Trophoblast cell (in vitro differentiated cells and primary cell): Measurements from ENCODE around the gene ITGAE.

ENCODE experiments used
- DNase-seq, 2 donors: peaks; one replicate each; pipeline ENCODE4 v3.0.0-alpha.2; 2016
- H2AFZ ChIP-seq: 2 replicates; pipeline ENCODE4 v1.6.1; 2013; ENCODE audit warnings: low read length, moderate library complexity, mild to moderate bottlenecking; ENCODE audit not compliant: insufficient read depth, poor library complexity
- H2AK5ac ChIP-seq: 2 replicates; pipeline ENCODE4 v1.6.1; 2013; ENCODE audit warnings: mild to moderate bottlenecking, low read length
- H2BK120ac ChIP-seq: 2 replicates; pipeline ENCODE4 v1.6.1; 2013; ENCODE audit warnings: low read length, mild to moderate bottlenecking, moderate library complexity; ENCODE audit not compliant: insufficient read depth, poor library complexity
- H2BK12ac ChIP-seq: 2 replicates; pipeline ENCODE4 v1.6.1; 2013; ENCODE audit warnings: mild to moderate bottlenecking, low read length, moderate library complexity
- H2BK5ac ChIP-seq: 2 replicates; pipeline ENCODE4 v1.6.1; 2013; ENCODE audit warnings: low read length, low read depth, moderate library complexity, mild to moderate bottlenecking; ENCODE audit not compliant: poor library complexity
- H3K14ac ChIP-seq: 2 replicates; pipeline ENCODE4 v1.6.1; 2013; ENCODE audit warnings: mild to moderate bottlenecking, low read length
- H3K18ac ChIP-seq: 2 replicates; pipeline ENCODE4 v1.6.1; 2013; ENCODE audit warnings: mild to moderate bottlenecking, low read length
- H3K23ac ChIP-seq: 2 replicates; pipeline ENCODE4 v1.6.1; 2013; ENCODE audit warnings: low read length
- H3K27ac ChIP-seq: 2 replicates; pipeline ENCODE4 v1.5.1; 2013; ENCODE audit warnings: low read depth, mild to moderate bottlenecking, inconsistent platforms, low read length, moderate library complexity
- H3K27me3 ChIP-seq: 2 replicates; pipeline ENCODE4 v1.6.1; 2013; ENCODE audit warnings: inconsistent platforms, mild to moderate bottlenecking, low read length, moderate library complexity; ENCODE audit not compliant: insufficient read depth
- H3K36me3 ChIP-seq, 2 experiments: 1 replicate in 1 of 2; 2 replicates in 1 of 2; pipeline ENCODE4 v1.6.1; 2013; ENCODE audit warnings: low read length in 2 of 2, mild to moderate bottlenecking in 2 of 2, moderate library complexity in 1 of 2; ENCODE audit not compliant: insufficient read depth in 2 of 2, control insufficient read depth in 1 of 2
- H3K4ac ChIP-seq: 2 replicates; pipeline ENCODE4 v1.6.1; 2013; ENCODE audit warnings: low read depth, mild to moderate bottlenecking, low read length, moderate library complexity
- H3K4me1 ChIP-seq, 2 experiments: 1 replicate in 1 of 2; 2 replicates in 1 of 2; pipeline ENCODE4 v1.6.1; 2013; ENCODE audit warnings: low read length in 2 of 2, mild to moderate bottlenecking in 2 of 2, moderate library complexity in 1 of 2; ENCODE audit not compliant: insufficient read depth in 2 of 2, control insufficient read depth in 1 of 2
- H3K4me2 ChIP-seq: 2 replicates; pipeline ENCODE4 v1.6.1; 2013; ENCODE audit warnings: inconsistent platforms, mild to moderate bottlenecking, low read length, moderate library complexity
- H3K4me3 ChIP-seq: 2 replicates; pipeline ENCODE4 v1.5.1; 2013; ENCODE audit warnings: mild to moderate bottlenecking, low read depth, low read length, inconsistent platforms
- H3K79me1 ChIP-seq: one replicate; pipeline ENCODE4 v1.6.1; 2013; ENCODE audit warnings: low read length
- H3K79me2 ChIP-seq: 2 replicates; pipeline ENCODE4 v1.6.1; 2013; ENCODE audit warnings: low read length, mild to moderate bottlenecking; ENCODE audit not compliant: control insufficient read depth, insufficient read depth, poor library complexity
- H3K9ac ChIP-seq: 2 replicates; pipeline ENCODE4 v1.6.1; 2013; ENCODE audit warnings: mild to moderate bottlenecking, low read length
- H3K9me3 ChIP-seq: 2 replicates; pipeline ENCODE4 v1.6.1; 2013; ENCODE audit warnings: low read depth, mild to moderate bottlenecking, control low read depth, inconsistent platforms, low read length; ENCODE audit not compliant: insufficient read depth
- H4K12ac ChIP-seq: 2 replicates; pipeline ENCODE4 v1.6.1; 2013; ENCODE audit warnings: low read depth, mild to moderate bottlenecking, low read length, moderate library complexity
- H4K8ac ChIP-seq: 2 replicates; pipeline ENCODE4 v1.6.1; 2013; ENCODE audit warnings: low read depth, mild to moderate bottlenecking, low read length, moderate library complexity
- H4K91ac ChIP-seq: one replicate; pipeline ENCODE4 v1.6.1; 2013; ENCODE audit warnings: low read depth, mild to moderate bottlenecking, low read length, moderate library complexity
- WGBS: extraction: QIAGEN DNeasy Blood & Tissue Kit; methylation state at CpG from one replicate; pipeline ENCODE4 v1.1.7; 2013; ENCODE audit warnings: missing lambda C conversion rate; ENCODE audit not compliant: insufficient read length, insufficient coverage; ENCODE audit errors: extremely low coverage; 5-methylcytosine and 5-hydroxymethylcytosine counted together

The ITGAE gene

DNA sequence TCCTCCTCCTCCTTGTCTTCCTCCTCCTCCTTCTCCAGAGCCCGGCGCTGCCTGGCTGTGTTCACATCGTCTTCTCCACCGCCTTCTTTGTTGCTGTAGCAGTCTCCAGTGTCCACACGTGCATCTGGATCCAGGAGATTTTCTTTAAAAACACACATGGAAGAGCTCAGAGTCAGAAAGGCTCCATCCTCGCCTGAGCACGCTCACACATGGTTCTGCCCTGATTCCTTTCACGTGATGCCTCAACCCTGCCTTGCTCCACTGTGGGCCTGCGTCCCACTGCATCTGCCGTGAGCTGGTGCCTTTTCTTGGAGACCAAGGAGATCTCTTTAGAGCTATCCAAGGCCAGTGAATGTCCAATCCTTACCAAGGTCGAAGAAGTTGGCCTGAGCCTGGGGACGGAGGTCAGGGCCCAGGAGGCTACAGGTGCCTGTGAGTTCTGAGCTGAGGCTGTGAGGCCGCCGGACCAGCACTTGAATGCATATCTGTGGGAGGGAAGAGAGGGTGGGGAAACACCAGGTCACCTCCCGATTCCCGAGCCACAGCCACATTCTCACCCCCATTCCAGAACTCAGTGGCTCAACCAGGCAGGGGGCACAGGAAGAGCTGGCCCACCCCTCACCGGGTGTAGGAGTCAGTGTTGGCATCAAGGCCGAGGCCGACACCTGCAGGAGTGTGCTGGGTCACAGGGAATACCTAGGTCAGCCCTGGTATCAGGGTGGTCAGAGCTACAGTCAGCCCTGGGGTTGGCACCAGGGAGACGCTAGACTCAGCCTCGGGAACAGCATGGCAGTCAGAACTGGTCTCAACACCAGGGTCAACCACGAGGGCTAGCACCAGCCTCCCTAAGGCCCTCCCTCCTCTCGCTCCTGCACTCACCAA lies 39.7 kb downstream of the ITGAE start:
- H3K18ac ChIP-seq: no peak overlapping the region
- no CpG with 5 or more reads among the region's 23 CpGs for WGBS
- no peak overlapping the region for H3K4me2 ChIP-seq
- H3K4me3 ChIP-seq: no peak overlapping the region
- H2AK5ac ChIP-seq: no peak overlapping the region
- no peak overlapping the region for H3K23ac ChIP-seq
- H3K36me3 ChIP-seq: no peaks in the 10 kb centered on the region
- no peak overlapping the region for H3K4ac ChIP-seq
- H3K14ac ChIP-seq: no peak overlapping the region
- H2BK5ac ChIP-seq: no peak overlapping the region
- no peak for DNase-seq
- H2BK12ac ChIP-seq: no peak overlapping the region
- no peaks in the 10 kb centered on the region for H3K79me1 ChIP-seq
- no peaks in the 10 kb centered on the region for H3K27me3 ChIP-seq
- H3K9me3 ChIP-seq: peaks cover 6% of the 10 kb centered on the region
- no peak overlapping the region for H2BK120ac ChIP-seq
- H2AFZ ChIP-seq: no peak overlapping the region
- no peak overlapping the region for H3K9ac ChIP-seq
- H3K4me1 ChIP-seq: no peaks in the 10 kb centered on the region
- H3K79me2 ChIP-seq: no peaks in the 10 kb centered on the region
- no peak overlapping the region for H4K12ac ChIP-seq
- no peak overlapping the region for H3K27ac ChIP-seq
- no peak overlapping the region for H4K91ac ChIP-seq
- no peak overlapping the region for H4K8ac ChIP-seq

DNA sequence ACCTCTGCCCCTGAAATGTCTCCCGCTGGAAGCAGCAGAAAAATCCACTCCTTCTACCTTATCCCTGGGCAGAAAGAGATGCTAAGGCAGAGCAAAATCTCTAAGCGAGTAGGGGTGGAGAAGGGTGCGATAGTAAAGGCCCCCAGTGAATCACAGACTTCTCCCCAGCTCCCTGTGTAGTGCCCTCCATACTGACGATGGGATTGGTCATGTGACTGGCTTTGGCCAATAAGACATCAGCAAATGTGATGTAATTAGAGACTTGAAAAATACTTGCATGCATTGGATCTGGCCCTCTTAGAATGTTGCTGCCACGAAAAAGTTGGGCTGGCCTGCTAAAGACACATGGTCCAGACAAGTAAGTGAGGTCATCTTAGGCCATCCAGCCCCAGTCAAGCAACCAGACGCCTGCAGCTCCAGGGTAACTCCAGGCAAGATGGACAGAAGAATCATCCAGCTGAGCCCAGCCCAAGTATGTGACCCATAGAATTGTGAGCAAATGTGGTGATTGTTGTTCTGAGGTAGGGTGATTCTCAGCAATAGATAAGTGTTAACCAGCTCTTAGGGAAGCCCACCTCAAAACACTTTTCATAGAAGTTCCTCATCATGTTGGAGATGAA lies 41.3 kb downstream of the ITGAE start:
- WGBS: no CpG with 5 or more reads among the region's 6 CpGs
- no peak overlapping the region for H3K23ac ChIP-seq
- H4K91ac ChIP-seq: no peak overlapping the region
- H2AK5ac ChIP-seq: no peak overlapping the region
- no peaks in the 10 kb centered on the region for H3K36me3 ChIP-seq
- H3K27ac ChIP-seq: no peak overlapping the region
- peaks cover 3% of the 10 kb centered on the region for H3K79me1 ChIP-seq
- peaks cover 4 to 6% of the 10 kb centered on the region in 2 experiments for H3K4me1 ChIP-seq
- H3K79me2 ChIP-seq: peaks cover 3% of the 10 kb centered on the region
- DNase-seq: no peak
- no peak overlapping the region for H3K9ac ChIP-seq
- no peak overlapping the region for H2BK120ac ChIP-seq
- H3K18ac ChIP-seq: no peak overlapping the region
- H2AFZ ChIP-seq: no peak overlapping the region
- no peak overlapping the region for H2BK5ac ChIP-seq
- no peaks in the 10 kb centered on the region for H3K27me3 ChIP-seq
- no peak overlapping the region for H3K4me3 ChIP-seq
- H2BK12ac ChIP-seq: no peak overlapping the region
- no peak overlapping the region for H4K8ac ChIP-seq
- H3K9me3 ChIP-seq: peaks cover 6% of the 10 kb centered on the region
- no peak overlapping the region for H3K14ac ChIP-seq
- H3K4me2 ChIP-seq: no peak overlapping the region
- H3K4ac ChIP-seq: no peak overlapping the region
- H4K12ac ChIP-seq: no peak overlapping the region

DNA sequence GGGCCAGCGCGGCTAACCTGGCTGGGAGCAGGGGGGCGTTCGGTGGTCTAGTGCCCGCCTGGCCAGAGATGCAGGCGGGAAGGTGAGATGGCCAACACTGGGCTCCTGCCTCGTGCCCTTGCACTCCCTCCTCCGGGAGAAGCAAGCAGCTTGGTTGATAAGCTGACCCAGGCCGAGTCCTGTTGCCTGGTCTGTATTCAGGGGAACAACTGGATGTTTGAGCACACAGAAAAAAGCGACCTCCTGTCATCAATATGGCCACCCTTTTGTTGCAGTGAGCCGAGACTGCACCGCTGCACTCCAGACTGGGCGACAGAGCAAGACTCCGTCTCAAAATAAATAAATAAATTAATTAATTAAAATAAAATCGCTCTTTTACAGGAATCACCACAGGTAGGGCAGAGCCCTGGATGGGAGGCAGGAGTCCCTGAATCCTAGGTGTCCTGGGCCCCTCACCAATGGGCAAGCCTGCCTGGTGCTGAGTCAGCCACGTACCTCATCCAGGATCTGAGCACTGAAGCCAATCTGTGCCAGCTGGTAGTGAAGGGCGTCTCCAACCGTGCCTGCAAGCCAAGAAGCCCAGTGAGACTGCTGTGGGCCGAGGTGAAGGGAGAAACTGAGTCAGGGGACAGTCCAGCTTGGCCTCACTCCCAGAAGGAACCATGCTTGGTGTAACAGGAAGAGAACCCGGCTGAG lies 45.5 kb downstream of the ITGAE start:
- Histone ChIP-seq H3K14ac (peak overlapping the region; percentile 46), H3K23ac (no peak overlapping the region), H3K4ac (peak overlapping the region; percentile 35), H3K79me1 (peaks cover 3% of the 10 kb centered on the region), H4K91ac (peak overlapping the region; percentile 86), H3K36me3 (no peaks in the 10 kb centered on the region), H3K4me1 (peaks cover 4 to 6% of the 10 kb centered on the region in 2 experiments), H2BK120ac (peak overlapping the region; percentile 59), H4K12ac (peak overlapping the region; percentile 97), H3K4me3 (peak overlapping the region; percentile 66), H3K18ac (peak overlapping the region; percentile 53), H2AK5ac (peak overlapping the region; percentile 95), H3K27ac (peak overlapping the region; percentile 7), H3K9me3 (peaks cover 3% of the 10 kb centered on the region), H2AFZ (peak overlapping the region; percentile 100), H2BK12ac (no peak overlapping the region), H4K8ac (peak overlapping the region; percentile 95), H3K9ac (peak overlapping the region; percentile 2), H3K4me2 (peak overlapping the region; percentile 82), H3K79me2 (peaks cover 3% of the 10 kb centered on the region), H3K27me3 (no peaks in the 10 kb centered on the region), H2BK5ac (peak overlapping the region; percentile 31)
- no CpG with 5 or more reads among the region's 20 CpGs for WGBS
- no peak for DNase-seq

DNA sequence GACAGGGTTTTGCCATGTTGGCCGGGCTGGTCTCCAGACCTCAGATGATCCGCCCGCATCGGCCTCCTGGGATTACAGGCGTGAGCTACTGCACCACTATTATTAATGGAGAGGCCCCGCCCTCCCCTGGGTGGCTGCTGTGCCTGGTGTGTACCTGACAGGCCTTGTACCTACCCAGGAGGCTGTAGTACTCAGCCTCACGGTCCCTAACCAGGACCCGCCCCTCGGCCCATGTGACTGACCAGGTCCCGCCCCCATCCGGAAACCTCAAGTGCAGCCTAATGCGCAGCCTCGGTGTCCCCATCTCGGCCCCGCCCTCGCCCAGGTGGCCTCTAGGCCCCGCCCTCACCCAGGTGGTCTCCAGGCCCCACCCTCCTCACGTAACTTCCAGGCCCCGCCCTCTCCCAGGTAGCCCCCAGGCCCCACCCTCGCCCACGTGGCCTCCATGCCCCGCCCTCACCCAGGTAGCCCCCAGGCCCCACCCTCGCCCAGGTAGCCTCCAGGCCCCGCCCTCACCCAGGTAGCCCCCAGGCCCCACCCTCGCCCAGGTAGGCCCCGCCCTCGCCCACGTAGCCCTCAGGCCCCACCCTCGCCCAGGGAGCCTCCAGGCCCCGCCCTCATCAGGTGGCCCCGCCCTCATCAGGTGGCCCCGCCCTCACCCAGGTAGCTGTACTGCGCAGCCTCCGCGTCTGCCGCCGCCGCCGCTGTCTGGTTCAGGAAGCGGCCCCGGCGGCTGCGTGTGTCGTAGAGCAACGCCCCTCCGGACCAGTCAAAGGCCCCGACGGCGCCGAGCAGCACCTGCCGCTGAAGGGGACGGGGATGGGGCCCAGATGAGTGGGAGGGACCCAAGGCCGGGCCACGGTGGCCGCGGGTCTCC lies 46.3 kb downstream of the ITGAE start:
- no CpG with 5 or more reads among the region's 56 CpGs for WGBS
- peak overlapping the region; percentile 95 for H4K8ac ChIP-seq

More for the DNA sequence above, 46.3 kb downstream of the ITGAE start:
- no peaks in the 10 kb centered on the region for H3K27me3 ChIP-seq
- peak overlapping the region; percentile 66 for H3K4me3 ChIP-seq
- peak overlapping the region; percentile 97 for H4K12ac ChIP-seq
- H3K9me3 ChIP-seq: peaks cover 1% of the 10 kb centered on the region
- peak overlapping the region; percentile 7 for H3K27ac ChIP-seq
- H3K18ac ChIP-seq: peak overlapping the region; percentile 53
- H2BK120ac ChIP-seq: peak overlapping the region; percentile 59
- no peaks in the 10 kb centered on the region for H3K36me3 ChIP-seq
- H2BK5ac ChIP-seq: no peak overlapping the region
- H3K79me1 ChIP-seq: peaks cover 3% of the 10 kb centered on the region
- peak overlapping the region; percentile 82 for H3K4me2 ChIP-seq
- DNase-seq: peak; percentile 98 to 99
- H3K79me2 ChIP-seq: peaks cover 3% of the 10 kb centered on the region
- no peak overlapping the region for H2BK12ac ChIP-seq
- peak overlapping the region; percentile 46 for H3K14ac ChIP-seq
- peak overlapping the region; percentile 2 for H3K9ac ChIP-seq
- H3K23ac ChIP-seq: no peak overlapping the region
- H3K4ac ChIP-seq: peak overlapping the region; percentile 35
- peaks cover 4 to 6% of the 10 kb centered on the region in 2 experiments for H3K4me1 ChIP-seq
- H2AFZ ChIP-seq: peak overlapping the region; percentile 100
- peak overlapping the region; percentile 86 for H4K91ac ChIP-seq
- H2AK5ac ChIP-seq: no peak overlapping the region
